NCI-H1436 (cell line): ENCODE results near the gene GMDS.

ENCODE experiments used
- DNase-seq: peaks from one replicate; lab custom pipeline; 2025; lab: John Stamatoyannopoulos, UW

GMDS gene

DNA sequence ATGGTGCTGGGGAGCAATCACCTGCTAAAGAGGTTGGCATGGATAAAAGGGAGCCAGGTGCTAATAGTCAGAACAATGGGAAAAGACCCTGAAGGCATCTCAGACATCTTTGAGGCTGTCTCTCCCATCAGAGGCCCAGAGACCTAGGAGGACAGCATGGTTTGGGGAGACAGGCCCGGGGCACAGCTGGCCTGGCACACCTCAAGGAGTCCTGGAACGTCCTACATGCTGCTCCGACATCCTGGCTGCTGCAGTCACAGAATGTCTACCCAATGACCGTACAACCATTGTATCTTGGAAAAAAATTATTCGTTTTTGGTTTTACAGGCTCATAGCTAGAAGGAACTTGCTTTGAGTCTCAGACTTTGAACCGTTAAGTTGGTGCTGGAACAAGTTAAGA, 4.4 kb downstream of the GMDS start:
- DNase-seq: no peak

DNA sequence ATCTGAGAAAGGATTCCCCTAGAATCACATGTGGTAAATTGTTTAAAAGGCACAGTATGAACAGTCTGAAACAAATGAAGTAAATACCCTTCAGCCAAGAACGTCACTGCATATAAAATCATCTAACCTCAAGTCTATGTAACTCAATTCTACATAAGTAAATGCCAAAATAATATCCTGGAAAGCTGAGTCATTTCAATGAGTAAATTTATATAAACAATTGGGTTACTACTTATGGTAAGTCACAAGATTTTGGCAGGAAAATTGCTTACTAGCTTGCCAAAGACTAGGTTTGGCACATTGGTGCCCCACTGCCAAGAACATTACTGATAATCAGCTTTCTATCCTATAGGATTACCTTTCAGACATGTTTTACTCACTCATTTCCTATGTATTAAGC, 8.4 kb downstream of the GMDS start:
- DNase-seq: no peak

DNA sequence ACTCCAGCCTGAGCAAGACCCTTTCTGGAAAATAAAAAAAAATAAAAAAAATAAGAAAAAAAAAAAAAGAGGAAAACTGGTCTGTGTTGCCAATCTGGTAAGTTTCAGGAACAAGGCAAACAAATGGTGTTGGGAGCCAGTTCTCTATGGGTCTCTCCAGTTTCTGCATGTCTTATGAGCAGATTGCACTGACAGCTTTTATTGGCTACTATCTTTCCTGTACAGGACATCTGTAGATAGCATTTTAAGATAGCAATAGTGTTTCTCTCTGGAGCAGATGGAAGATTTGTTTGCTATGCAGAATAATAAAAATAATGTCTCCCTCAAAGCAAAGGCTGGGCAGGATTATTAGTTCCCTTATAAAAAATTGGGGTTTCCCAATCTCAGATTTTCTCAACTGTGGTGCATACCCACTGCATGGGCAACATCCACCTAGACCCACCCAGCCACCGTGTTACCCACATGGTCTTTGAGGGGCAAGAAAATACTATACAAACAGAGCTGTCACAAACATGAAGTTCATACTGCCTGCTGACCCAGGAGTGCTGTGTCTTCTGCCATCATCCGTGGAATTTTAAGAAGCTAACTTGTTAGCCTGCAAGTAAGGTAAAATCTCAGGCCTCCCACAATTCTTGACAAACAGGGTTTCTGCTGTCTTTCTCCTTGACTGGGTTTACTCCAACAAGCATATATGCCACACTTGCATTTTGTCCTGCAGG, 9.5 kb downstream of the GMDS start:
- DNase-seq: no peak

DNA sequence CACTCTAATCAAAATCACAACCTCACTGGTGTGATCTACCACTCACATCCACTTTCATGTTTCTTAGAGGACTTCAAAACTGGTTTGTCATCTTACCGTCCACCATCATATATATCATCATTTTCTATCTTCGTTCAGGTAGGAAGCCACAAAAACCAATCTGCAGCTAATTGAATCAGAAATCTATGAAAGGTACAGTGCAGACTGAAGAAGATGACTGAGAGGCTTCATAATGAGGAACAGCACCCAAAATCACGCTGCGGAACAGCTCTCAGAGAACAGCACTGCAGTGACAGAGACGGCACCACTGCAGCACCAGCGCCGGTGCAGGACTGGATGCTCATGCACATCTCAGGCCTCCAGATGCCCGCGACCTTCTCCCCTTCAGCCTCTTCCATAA, 13.0 kb downstream of the GMDS start:
- no peak for DNase-seq

DNA sequence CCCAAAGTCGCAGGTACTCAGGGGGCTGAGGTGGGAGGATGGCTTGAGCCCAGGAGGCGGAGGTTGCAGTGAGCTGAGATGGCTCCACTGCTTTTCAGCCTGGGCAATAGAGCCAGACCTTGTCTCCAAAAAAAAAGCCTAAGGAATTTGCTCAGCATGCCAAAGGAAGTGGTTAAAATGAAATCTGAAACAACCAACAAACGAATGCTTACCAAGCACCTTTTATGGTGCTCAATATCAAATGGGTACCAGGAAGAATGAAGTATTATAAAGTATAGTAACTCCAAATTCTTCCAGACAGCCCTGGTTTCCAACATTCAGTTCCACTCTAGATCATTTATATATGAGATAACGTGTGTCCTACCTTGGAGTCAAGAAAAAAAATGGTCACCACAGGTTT, 14.0 kb downstream of the GMDS start:
- no peak for DNase-seq

DNA sequence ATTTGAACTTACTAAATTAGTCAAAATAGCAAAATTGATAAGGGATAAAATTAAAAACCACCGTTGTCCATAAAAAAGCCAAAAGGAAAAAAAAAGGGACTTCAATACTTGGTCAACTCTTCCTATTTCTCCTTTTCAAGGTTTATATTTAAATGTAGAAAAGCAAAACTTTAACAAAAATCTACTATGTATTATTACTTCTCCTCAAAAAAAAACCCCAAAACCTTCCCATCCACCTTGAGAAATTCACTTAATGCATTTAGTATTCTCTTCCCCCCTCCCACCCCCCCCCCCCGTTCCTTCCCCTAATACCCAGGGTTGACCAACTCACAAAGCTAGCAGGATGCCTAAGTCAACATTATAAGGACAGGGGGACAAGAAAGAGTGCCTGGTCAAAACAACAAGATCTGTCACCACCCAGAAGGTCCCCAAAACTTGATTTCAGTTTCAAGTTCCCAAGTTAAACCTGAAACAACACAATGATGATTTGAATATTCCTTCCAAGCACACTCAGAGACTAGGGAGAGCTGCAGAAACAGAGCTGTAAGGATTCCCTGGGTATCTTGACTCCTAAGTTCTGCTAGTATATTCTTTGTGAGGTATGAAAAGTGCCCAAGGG, 14.6 kb downstream of the GMDS start:
- no peak for DNase-seq

GRCh38 chr6:2229742-2230141, 15.7 kb downstream of the GMDS start:
- no peak for DNase-seq

GRCh38 chr6:2229039-2229438, 16.4 kb downstream of the GMDS start:
- DNase-seq: no peak

GRCh38 chr6:2228392-2228791, 17.0 kb downstream of the GMDS start:
- no peak for DNase-seq

- no peak for DNase-seq
Observed at GRCh38 chr6:2226775-2227174, 18.6 kb downstream of the GMDS start.

- no peak for DNase-seq
Observed at GRCh38 chr6:2225422-2226392, 19.7 kb downstream of the GMDS start.

DNA sequence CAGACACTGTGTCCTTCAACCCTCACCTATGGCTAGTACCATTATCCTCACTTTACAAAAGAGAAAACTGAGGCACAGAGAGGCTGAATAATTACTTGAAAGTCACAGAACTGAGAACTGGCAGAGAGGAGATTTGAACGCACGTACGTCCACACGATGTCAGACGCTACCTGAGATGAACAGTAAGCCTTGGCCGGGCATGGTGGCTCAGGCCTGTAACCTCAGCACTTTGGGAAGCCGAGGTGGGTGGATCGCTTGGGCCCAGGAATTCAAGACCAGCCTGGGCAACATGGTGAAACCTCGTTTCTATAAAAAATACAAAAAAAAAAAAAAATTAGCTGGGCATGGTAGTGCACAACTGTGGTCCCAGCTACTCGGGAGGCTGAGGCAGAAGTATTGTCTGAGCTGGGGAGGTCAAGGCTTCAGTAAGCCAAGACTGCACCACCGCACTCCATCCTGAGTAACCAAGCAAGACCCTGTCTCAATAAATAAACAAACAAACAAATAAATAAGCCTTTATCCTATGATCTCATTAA, 20.5 kb downstream of the GMDS start:
- no peak for DNase-seq

DNA sequence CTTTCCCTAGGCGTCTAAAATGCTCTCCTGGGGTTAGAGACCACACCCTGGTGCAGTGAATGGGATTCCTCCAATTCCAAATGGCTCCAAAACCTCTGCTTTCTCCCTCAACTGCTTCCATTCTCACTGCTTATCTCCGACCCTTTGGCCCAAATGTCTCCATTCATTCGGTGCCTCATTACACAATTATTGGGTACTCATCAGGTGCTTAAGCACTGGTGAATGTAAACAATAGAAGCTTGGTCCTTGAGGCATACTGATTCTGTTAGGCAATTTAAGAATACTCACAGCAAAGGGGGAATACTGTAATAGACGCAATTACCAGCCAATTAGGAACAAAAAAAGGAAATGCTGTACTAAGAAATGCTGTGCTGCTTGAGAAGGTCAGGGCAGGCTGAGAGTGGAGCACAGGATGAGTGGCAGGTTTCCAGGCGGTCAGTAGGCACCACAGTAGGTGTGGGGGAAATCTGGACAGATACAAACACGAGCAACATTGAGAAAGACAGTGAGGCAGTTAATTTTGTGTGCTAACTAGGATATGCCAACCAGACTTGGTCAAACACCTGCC, 23.0 kb downstream of the GMDS start:
- DNase-seq: peak; percentile 67

GRCh38 chr6:2221726-2222274, 23.6 kb downstream of the GMDS start:
- DNase-seq: no peak

GRCh38 chr6:2220154-2220553, 25.3 kb downstream of the GMDS start:
- DNase-seq: no peak

DNA sequence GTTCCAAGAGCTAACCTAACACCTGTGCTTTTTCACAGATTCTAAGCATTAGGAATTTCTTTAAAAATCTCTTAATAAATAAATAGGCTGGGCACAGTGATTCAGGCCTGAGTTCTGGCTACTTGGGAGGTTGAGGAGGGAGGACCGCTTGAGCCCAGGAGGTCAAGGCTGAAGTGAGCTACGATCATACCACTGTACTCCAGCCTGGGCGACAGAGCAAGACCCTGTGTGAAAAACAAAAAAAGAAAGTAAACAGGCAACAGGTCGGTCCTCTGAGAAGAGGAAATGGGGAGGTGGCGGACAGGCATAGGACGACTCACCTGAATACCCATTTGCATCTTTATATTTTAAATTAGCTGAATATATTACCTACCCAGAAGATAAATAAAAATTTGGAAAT, 26.5 kb downstream of the GMDS start:
- DNase-seq: no peak

- DNase-seq: no peak
Observed at GRCh38 chr6:2216794-2217383, 28.5 kb downstream of the GMDS start.

DNA sequence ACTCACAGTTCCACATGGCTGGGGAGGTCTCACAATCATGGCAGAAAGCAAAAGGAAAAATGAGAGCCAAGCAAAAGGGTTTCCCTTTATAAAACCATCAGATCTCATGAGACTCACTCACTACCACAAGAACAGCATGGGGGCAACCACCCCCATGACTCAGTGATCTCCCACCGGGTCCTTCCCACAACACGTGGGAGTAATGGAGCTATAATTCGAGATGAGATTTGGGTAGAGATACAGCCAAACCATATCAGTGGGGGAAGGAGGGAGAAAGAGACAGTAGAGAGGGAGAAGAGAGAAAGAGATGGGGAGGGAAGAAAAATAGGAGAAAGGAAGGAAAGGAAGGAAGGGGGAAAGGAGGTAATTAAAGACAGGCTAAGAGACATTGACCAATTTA, 30.1 kb downstream of the GMDS start:
- no peak for DNase-seq

- no peak for DNase-seq
Observed at GRCh38 chr6:2213086-2213485, 32.3 kb downstream of the GMDS start.

GRCh38 chr6:2209226-2209809, 36.1 kb downstream of the GMDS start:
- DNase-seq: peak; percentile 68

DNA sequence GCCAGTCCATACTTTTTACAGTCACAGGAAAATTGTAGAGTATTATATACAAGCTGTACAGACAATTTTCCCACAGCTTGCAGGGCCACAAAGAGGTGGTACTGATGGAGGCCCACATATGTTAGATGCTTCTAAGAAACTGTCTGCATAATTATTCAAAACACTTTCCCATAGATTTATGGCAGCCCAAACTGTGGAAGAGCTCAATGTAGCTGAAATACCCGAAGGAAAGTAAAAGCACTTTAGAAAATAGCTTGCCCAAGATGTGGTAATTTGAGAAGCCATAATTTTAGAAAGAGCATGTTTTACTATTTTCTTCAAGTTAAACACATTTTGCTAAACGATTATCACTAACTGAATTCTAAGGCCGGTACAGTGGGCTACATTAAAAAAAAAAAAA, 36.9 kb downstream of the GMDS start:
- DNase-seq: no peak
